Gastrocnemius medialis (tissue), 4 donors: ENCODE measurements around the gene CIB4. TPM values are rescaled to one million over a fixed set of nuclear protein-coding genes. Genes with fewer than 3 reads are reported as not detected.

Experiments
- ATAC-seq, 2 donors: fragments of 150-250 bp; one replicate each; pipeline ENCODE4 v1.9.1; 2016
- DNase-seq, 2 donors: peaks; one replicate each; pipeline ENCODE4 v3.0.0-alpha.2; 2019
- H3K27ac ChIP-seq, 4 donors: fragments of 200-600 bp; sonication (generic); 1 replicate in 1 of 4; 2 replicates in 3 of 4; pipeline ENCODE4 v1.5.1; 2016 to 2018; ENCODE audit warnings: mild to moderate bottlenecking in 2 of 4, moderate library complexity in 1 of 4
- H3K27me3 ChIP-seq, 3 donors: fragments of 200-600 bp; sonication (generic) in 2 of 3; 1 replicate in 1 of 3; 2 replicates in 2 of 3; pipeline versions ENCODE4 v1.5.1 to v1.6.0; 2016 to 2019; ENCODE audit warnings: mild to moderate bottlenecking in 1 of 3, moderate library complexity in 1 of 3
- H3K36me3 ChIP-seq, 2 donors: fragments of 200-600 bp; sonication (generic) in 1 of 2; one replicate each; pipeline ENCODE4 v1.5.1; 2017 to 2018
- H3K4me1 ChIP-seq, 2 donors: fragments of 200-600 bp; sonication (generic) in 1 of 2; one replicate each; pipeline ENCODE4 v1.5.1; 2016 to 2017; ENCODE audit warnings: mild to moderate bottlenecking in 2 of 2
- H3K4me3 ChIP-seq, 4 donors: fragments of 200-600 bp; sonication (generic) in 3 of 4; 1 replicate in 1 of 4; 2 replicates in 3 of 4; pipeline ENCODE4 v1.5.1; 2016 to 2019; ENCODE audit warnings: mild to moderate bottlenecking in 2 of 4
- H3K9me3 ChIP-seq, 3 donors: fragments of 200-600 bp; sonication (generic) in 2 of 3; 1 replicate in 1 of 3; 2 replicates in 2 of 3; pipeline ENCODE4 v1.5.1; 2016 to 2019
- CTCF ChIP-seq, 5 experiments: fragments of 450-650 bp in 3 of 5; fragments of 200-600 bp in 2 of 5; sonication (generic) in 2 of 5; IDR thresholded peaks in 4 of 5; conservative IDR thresholded peaks in 1 of 5; 1 replicate in 4 of 5; 2 replicates in 1 of 5; pipeline ENCODE4 v1.5.1; 2016 to 2019; ENCODE audit warnings: antibody characterized with exemption in 5 of 5, mild to moderate bottlenecking in 3 of 5, moderate library complexity in 3 of 5
- POLR2A ChIP-seq, 2 donors: fragments of 450-650 bp; IDR thresholded peaks; one replicate each; pipeline ENCODE4 v1.6.1; 2017; ENCODE audit warnings: antibody characterized with exemption in 2 of 2, mild to moderate bottlenecking in 2 of 2, moderate library complexity in 2 of 2
- in situ Hi-C, 4 donors: fragments of 200-750 bp; cut with MboI; loops; one replicate each; pipeline versions ENCODE4 v1.15.0 to v1.8.0; 2017; ENCODE audit warnings: low sequenced_read_pairs in 4 of 4
- intact Hi-C: fragments of 100-400 bp; cut with DNase I; formaldehyde crosslinking; loops from one replicate; pipeline ENCODE4 v1.15.1; 2023; ENCODE audit warnings: low total_unique reads
- total RNA-seq, 4 donors: library from RNA; depleted of rRNA; stranded (reverse); fragments of >200 nt; gene quantifications; one replicate each; pipeline versions ENCODE4 v1.1.0 to v1.2.3, GENCODE V29; 2016

CIB4 gene
- total RNA-seq, 4 donors from 2014 or later: not detected

GRCh38 chr2:26632624-26633185 lies 8.5 kb downstream of the CIB4 start:
- intact Hi-C loops (no loop called here), in situ Hi-C loops (no loop called here)
- H3K9me3 ChIP-seq: no peaks in the 10 kb centered on the region
- TF ChIP-seq CTCF (IDR thresholded peaks at IDR 0.05 in 4 of 5, conservative IDR thresholded peaks at IDR 0.05 in 1 of 5): no peak
- no peak for TF ChIP-seq POLR2A (IDR thresholded peaks at IDR 0.05)
- H3K36me3 ChIP-seq: no peaks in the 10 kb centered on the region
- ATAC-seq (no peak), DNase-seq (no peak)
- H3K27ac ChIP-seq: no peak overlapping the region
- no peaks in the 10 kb centered on the region for H3K27me3 ChIP-seq
- no peak overlapping the region for H3K4me3 ChIP-seq
- no peaks in the 10 kb centered on the region for H3K4me1 ChIP-seq

GRCh38 chr2:26631401-26632170 lies 9.6 kb downstream of the CIB4 start:
- no peaks in the 10 kb centered on the region for H3K9me3 ChIP-seq
- no peaks in the 10 kb centered on the region for H3K27me3 ChIP-seq
- in situ Hi-C loops: no loop called here
- H3K27ac ChIP-seq: no peak overlapping the region
- ATAC-seq: no peak
- TF ChIP-seq POLR2A (IDR thresholded peaks at IDR 0.05): no peak
- TF ChIP-seq CTCF (IDR thresholded peaks at IDR 0.05 in 4 of 5, conservative IDR thresholded peaks at IDR 0.05 in 1 of 5): no peak
- intact Hi-C loops: no loop called here
- H3K36me3 ChIP-seq: no peaks in the 10 kb centered on the region
- no peak overlapping the region for H3K4me3 ChIP-seq
- no peak for DNase-seq
- H3K4me1 ChIP-seq: no peaks in the 10 kb centered on the region

GRCh38 chr2:26630669-26631360 lies 10.4 kb downstream of the CIB4 start:
- Histone ChIP-seq H3K27ac (no peak overlapping the region), H3K27me3 (no peaks in the 10 kb centered on the region), H3K9me3 (no peaks in the 10 kb centered on the region), H3K4me1 (no peaks in the 10 kb centered on the region), H3K36me3 (no peaks in the 10 kb centered on the region), H3K4me3 (no peak overlapping the region)
- intact Hi-C loops (no loop called here), in situ Hi-C loops (no loop called here)
- DNase-seq: no peak
- TF ChIP-seq CTCF (IDR thresholded peaks at IDR 0.05 in 4 of 5, conservative IDR thresholded peaks at IDR 0.05 in 1 of 5): no peak
- no peak for TF ChIP-seq POLR2A (IDR thresholded peaks at IDR 0.05)
- no peak for ATAC-seq

GRCh38 chr2:26630235-26630634 lies 10.9 kb downstream of the CIB4 start:
- H3K9me3 ChIP-seq: no peaks in the 10 kb centered on the region
- intact Hi-C loops: no loop called here
- in situ Hi-C loops: no loop called here
- no peak for DNase-seq
- no peaks in the 10 kb centered on the region for H3K4me1 ChIP-seq
- no peak overlapping the region for H3K27ac ChIP-seq
- no peaks in the 10 kb centered on the region for H3K36me3 ChIP-seq
- ATAC-seq: no peak
- no peak overlapping the region for H3K4me3 ChIP-seq
- no peaks in the 10 kb centered on the region for H3K27me3 ChIP-seq
- TF ChIP-seq POLR2A (IDR thresholded peaks at IDR 0.05) (no peak), CTCF (IDR thresholded peaks at IDR 0.05 in 4 of 5, conservative IDR thresholded peaks at IDR 0.05 in 1 of 5) (no peak)
